SKM-1 (cell line): ENCODE measurements around the gene ATP2A2.
"Not testable (repeated sequence)": the region's sequence is repeated elsewhere in the genome, so short reads cannot be mapped to it uniquely, and the experiment has no call there.

Experiments
- DNase-seq: peaks from one replicate; lab custom pipeline; 2025; ENCODE audit not compliant: unreplicated experiment; lab: John Stamatoyannopoulos, UW

ATP2A2 gene

GRCh38 chr12:110340261-110340660, 59.2 kb downstream of the ATP2A2 start:
- not testable (repeated sequence) for DNase-seq

- no peak for DNase-seq
Measured at GRCh38 chr12:110340706-110341105, 59.7 kb downstream of the ATP2A2 start.

- DNase-seq, result no peak
Measured at GRCh38 chr12:110342157-110342556, 61.1 kb downstream of the ATP2A2 start.

GRCh38 chr12:110343114-110343513, 62.1 kb downstream of the ATP2A2 start:
- DNase-seq, result no peak

- no peak for DNase-seq
Measured at GRCh38 chr12:110343736-110344555, 62.9 kb downstream of the ATP2A2 start.

GRCh38 chr12:110344657-110345056, 63.6 kb downstream of the ATP2A2 start:
- DNase-seq, result no peak

- DNase-seq, result no peak
Measured at GRCh38 chr12:110345176-110345661, 64.2 kb downstream of the ATP2A2 start.

- no peak for DNase-seq
Measured at GRCh38 chr12:110345963-110346362, 64.9 kb downstream of the ATP2A2 start.

GRCh38 chr12:110347767-110348166, 66.7 kb downstream of the ATP2A2 start:
- no peak for DNase-seq

- no peak for DNase-seq
Measured at GRCh38 chr12:110348431-110349059, 67.5 kb downstream of the ATP2A2 start.

- DNase-seq, result no peak
Measured at GRCh38 chr12:110349096-110349495, 68.0 kb downstream of the ATP2A2 start.

GRCh38 chr12:110349514-110350151, 68.6 kb downstream of the ATP2A2 start:
- DNase-seq, result no peak

- no peak for DNase-seq
Measured at GRCh38 chr12:110351119-110351518, 70.1 kb downstream of the ATP2A2 start.

GRCh38 chr12:110352401-110352800, 71.4 kb downstream of the ATP2A2 start:
- DNase-seq, result no peak

- no peak for DNase-seq
Measured at GRCh38 chr12:110353211-110353965, 72.3 kb downstream of the ATP2A2 start.

- DNase-seq, result no peak
Measured at GRCh38 chr12:110354172-110354780, 73.2 kb downstream of the ATP2A2 start.

GRCh38 chr12:110355073-110355472, 74.0 kb downstream of the ATP2A2 start:
- no peak for DNase-seq

GRCh38 chr12:110358384-110359097, 77.5 kb downstream of the ATP2A2 start:
- not testable (repeated sequence) for DNase-seq

- DNase-seq, result no peak
Measured at GRCh38 chr12:110361216-110361615, 80.2 kb downstream of the ATP2A2 start.
